ENCODE results near the gene TMEM176A.

Gene TMEM176A

DNA sequence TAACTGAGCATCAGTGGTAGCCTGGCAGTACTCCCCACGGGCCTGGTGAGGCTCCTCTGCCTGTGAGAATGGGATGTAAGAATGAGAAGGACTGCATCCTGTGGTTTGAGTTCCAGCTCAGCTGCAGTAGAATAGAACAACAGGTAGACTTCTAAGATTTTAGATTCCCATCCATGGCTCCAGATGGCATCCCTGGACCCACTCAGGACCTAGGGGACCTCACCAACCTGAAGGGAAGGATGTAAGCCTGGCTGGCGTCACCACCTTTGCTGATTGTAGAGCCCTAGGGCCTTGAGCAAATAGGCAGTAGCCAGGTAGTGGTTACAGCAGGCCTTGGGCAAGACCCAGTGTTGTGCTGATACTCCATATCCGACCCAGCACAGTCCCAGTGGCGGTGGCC, 42.1 kb downstream of the TMEM176A start:
- TF ChIP-seq, protein P1, sequence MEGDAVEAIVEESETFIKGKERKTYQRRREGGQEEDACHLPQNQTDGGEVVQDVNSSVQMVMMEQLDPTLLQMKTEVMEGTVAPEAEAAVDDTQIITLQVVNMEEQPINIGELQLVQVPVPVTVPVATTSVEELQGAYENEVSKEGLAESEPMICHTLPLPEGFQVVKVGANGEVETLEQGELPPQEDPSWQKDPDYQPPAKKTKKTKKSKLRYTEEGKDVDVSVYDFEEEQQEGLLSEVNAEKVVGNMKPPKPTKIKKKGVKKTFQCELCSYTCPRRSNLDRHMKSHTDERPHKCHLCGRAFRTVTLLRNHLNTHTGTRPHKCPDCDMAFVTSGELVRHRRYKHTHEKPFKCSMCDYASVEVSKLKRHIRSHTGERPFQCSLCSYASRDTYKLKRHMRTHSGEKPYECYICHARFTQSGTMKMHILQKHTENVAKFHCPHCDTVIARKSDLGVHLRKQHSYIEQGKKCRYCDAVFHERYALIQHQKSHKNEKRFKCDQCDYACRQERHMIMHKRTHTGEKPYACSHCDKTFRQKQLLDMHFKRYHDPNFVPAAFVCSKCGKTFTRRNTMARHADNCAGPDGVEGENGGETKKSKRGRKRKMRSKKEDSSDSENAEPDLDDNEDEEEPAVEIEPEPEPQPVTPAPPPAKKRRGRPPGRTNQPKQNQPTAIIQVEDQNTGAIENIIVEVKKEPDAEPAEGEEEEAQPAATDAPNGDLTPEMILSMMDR (IDR thresholded peaks at IDR 0.05; ENCODE audit: extremely low read depth, missing control alignments): no peak
- DNase-seq (ENCODE audit: low spot score): no peak

DNA sequence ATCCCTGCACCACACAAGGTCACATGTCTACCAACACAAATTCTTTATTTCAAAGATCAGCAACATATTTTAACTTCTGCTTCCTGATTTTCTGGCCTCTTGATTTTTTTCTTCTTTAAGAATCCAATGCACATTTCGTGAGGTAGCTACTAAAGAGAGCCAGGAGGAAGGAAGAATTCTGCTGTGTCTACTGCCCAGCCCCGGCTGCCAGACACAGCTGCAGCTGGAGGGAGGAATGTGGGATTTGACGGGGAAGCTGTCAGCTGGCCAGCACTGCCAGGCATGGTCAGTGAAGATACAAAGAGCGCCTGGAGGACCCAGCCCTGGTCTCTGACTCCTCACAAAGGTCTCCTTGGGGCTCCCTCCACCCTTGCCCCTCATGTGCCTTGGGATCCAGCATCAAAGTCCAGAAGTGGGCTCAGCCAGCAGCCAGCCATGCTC, 44.9 kb downstream of the TMEM176A start:
- TF ChIP-seq, protein P1 (IDR thresholded peaks at IDR 0.05; ENCODE audit: extremely low read depth, missing control alignments): no peak
- no peak for DNase-seq (ENCODE audit: low spot score)

DNA sequence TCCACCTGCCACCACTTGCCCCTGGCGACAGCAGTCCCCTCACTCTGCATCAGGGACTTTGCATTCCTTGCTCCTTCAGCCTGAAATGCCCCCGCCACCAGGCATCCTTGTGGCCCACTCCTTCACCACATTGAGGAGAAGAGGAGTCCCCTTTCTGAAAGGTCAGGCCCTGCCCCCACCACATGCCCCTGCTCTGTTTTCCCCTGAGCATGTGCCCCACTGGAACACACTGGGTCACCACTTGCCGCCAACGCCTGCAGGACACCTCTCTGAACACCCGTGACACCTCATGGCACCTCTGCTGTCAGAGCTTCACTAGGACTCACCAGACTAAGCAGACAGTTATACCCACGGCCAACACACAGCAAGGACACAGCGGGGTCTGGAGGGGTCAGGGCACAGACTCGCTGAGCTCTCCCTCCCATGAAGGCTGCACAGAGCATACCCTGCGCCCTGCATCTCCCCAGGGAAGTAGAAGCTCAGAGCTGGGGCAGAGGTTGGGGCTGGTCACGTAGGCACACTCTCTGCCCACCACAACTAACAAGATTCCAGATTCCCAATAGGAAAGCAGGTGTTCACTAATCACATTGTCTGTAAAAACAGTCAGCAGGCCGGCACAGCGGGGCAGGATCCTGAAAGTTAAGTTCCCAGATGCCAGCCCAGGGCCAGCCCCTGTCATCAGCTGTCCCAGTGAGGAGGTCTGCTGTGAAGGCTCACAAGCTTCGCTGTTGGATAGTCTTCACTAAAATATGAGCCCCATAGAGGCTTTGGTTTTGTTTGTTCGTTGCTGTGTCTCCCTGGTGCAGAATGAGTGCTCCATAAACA, 45.9 kb downstream of the TMEM176A start:
- TF ChIP-seq, protein P1 (IDR thresholded peaks at IDR 0.05; ENCODE audit: extremely low read depth, missing control alignments): no peak
- no peak for DNase-seq (ENCODE audit: low spot score)

DNA sequence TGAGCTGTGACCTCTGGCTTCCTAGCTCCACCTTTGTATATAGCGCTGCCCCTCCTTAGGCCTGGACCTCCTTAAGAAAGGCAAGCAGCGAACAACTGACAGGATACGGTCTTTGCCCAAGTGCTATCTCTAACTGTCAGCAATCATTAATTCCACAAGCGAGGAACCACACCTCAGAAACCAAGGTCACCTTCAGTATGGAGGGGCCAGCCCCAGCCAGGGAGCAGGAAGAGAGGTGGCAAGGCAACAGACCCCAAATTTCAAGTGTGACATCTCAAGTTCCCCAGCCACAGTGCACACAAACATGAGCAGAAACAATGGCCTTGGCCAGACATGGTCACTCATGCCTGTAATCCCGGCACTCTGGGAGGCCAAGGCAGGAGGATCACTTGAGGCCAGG, 47.0 kb downstream of the TMEM176A start:
- TF ChIP-seq, protein P1 (IDR thresholded peaks at IDR 0.05; ENCODE audit: extremely low read depth, missing control alignments): no peak
- no peak for DNase-seq (ENCODE audit: low spot score)

DNA sequence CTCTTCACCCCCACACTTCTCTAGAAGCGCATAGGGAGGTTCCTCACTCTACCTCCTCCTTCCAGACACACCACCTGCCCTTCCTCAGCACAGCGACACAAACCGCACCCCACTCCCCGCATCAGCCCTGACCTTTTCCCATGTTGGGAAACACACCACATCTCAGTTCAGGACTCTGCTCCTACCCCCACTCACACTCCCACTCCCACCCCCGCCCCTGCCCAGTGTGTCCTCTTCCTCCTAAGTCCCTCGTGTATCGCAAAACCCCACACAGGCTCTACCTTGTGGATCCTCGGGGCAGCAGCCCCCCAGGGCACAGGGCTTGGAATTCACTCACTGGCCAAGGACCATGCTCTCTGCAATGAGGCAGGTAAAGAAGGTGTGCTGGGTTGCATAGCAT, 47.5 kb downstream of the TMEM176A start:
- TF ChIP-seq, protein P1 (IDR thresholded peaks at IDR 0.05; ENCODE audit: extremely low read depth, missing control alignments): no peak
- no peak for DNase-seq (ENCODE audit: low spot score)

DNA sequence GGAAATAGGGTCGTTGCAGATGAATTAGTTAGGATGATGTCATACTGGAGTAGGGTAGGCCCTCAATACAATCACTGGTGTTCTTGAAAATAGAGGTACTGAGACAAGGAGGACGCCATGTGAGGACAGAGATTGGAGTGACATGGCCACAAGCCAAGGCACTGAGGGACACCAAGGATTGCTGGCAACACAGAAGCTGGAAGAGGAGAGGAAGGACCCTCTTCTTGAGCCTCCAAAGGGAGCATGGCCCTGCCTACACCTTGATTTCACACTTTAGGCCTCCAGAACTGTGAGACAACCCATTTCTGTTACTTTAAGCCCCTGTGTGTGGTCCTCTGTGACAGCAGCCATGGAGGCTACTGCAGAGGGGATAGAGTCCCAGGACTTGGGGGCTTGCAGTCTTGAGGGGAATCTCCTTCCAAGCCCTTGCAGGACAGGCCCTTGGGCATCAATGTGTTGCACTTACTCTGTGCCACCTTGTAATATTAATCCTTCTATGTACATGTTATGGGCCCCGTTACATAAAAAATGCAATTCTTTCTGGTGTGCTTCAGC, 48.1 kb downstream of the TMEM176A start:
- no peak for DNase-seq (ENCODE audit: low spot score)

More for the DNA sequence above, 48.1 kb downstream of the TMEM176A start:
- TF ChIP-seq, protein P1 (IDR thresholded peaks at IDR 0.05; ENCODE audit: extremely low read depth, missing control alignments): no peak
